ENCODE data around the gene FUT1. TPM values are rescaled to one million over a fixed set of nuclear protein-coding genes. Genes with fewer than 3 reads are reported as not detected.

FUT1 gene
- total RNA-seq, 1 experiment from 2014 or later, result 11.5 TPM

DNA sequence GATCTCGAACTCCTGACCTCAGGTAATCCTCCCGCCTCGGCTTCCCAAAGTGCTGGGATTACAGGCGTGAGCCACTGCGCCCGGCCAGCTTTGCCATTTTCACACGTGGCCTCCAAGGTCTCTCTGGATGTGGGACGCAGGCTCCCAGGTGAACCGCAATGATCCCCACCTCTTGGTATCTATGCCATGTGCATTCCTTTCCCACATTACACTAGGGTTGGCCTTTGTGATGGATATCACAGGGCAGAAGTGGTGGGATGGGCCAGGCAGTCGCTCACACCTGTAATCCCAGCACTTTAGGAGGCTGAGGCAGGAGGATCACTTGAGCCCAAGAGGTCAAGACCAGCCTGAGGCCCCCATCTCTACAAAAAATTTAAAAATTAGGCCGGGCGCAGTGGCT, 25.3 kb upstream of the FUT1 start:
- ChIA-PET POLR2A (no interaction called here), CTCF (interaction anchor here (1.2 kb wide), 1 partner anchor 216 kb away, joined by 4 read pairs; the partner anchor contains the start of genes GYS1 and RUVBL2)
- Mint-ChIP-seq H3K27me3 (ENCODE audit: low read depth) (peaks cover 4% of the 10 kb centered on the region), H3K4me3 (no peak overlapping the region), H3K36me3 (no peaks in the 10 kb centered on the region), H3K27ac (no peak overlapping the region), H3K9me3 (no peaks in the 10 kb centered on the region), H3K4me1 (peaks cover 2% of the 10 kb centered on the region; the same call in 1 of the 2 replicates)
- TF ChIP-seq ZNF423 (CRISPR knock-in tag; IDR thresholded peaks at IDR 0.05) (no peak), ZNF121 (CRISPR knock-in tag; IDR thresholded peaks at IDR 0.05) (0 out of 2 replicates have a peak, but pooled peaks have one; percentile 8), ZNF263 (CRISPR knock-in tag; IDR thresholded peaks at IDR 0.05; ENCODE audit: low read depth) (no peak), ZNF219 (CRISPR knock-in tag; IDR thresholded peaks at IDR 0.05; ENCODE audit: borderline replicate concordance) (no peak), ZSCAN18 (CRISPR knock-in tag; IDR thresholded peaks at IDR 0.05) (no peak)
- DNase-seq (ENCODE audit: low spot score), result no peak
- ATAC-seq, result peak; percentile 48; the same call in 1 of the 2 replicates

GRCh38 chr19:48777139-48777538, 24.7 kb upstream of the FUT1 start:
- POLR2A ChIA-PET, result interaction anchor here (0.7 kb wide), 1 partner anchor 91 kb away, joined by 5 read pairs; no protein-coding TSS in a partner anchor
- Mint-ChIP-seq H3K4me3 (no peak overlapping the region), H3K4me1 (no peaks in the 10 kb centered on the region; the same call in 1 of the 2 replicates), H3K27me3 (ENCODE audit: low read depth) (peaks cover under 1% of the 10 kb centered on the region; the same call in 1 of the 2 replicates), H3K36me3 (no peaks in the 10 kb centered on the region), H3K9me3 (no peaks in the 10 kb centered on the region), H3K27ac (no peak overlapping the region)
- TF ChIP-seq ZNF121 (CRISPR knock-in tag; IDR thresholded peaks at IDR 0.05), result peak; percentile 70; the same call in 1 of the 2 replicates
- TF ChIP-seq FOXK1 (CRISPR knock-in tag; IDR thresholded peaks at IDR 0.05), result no peak
- CTCF ChIA-PET, result interaction anchor here (1.2 kb wide), 1 partner anchor 216 kb away, joined by 4 read pairs; the partner anchor contains the start of genes GYS1 and RUVBL2
- DNase-seq (ENCODE audit: low spot score) (no peak), ATAC-seq (no peak)

GRCh38 chr19:48772503-48772953, 20.1 kb upstream of the FUT1 start:
- no peak for DNase-seq (ENCODE audit: low spot score)
- peaks cover 7% of the 10 kb centered on the region; the same call in 1 of the 2 replicates for H3K27me3 Mint-ChIP-seq (ENCODE audit: low read depth)
- ChIA-PET POLR2A (no interaction called here), CTCF (interaction anchor here (0.6 to 0.7 kb wide), 2 partner anchors 16 to 183 kb away, joined by 3 to 5 read pairs; no protein-coding TSS in a partner anchor)
- peaks cover 12% of the 10 kb centered on the region for H3K4me1 Mint-ChIP-seq
- TF ChIP-seq, protein P1, sequence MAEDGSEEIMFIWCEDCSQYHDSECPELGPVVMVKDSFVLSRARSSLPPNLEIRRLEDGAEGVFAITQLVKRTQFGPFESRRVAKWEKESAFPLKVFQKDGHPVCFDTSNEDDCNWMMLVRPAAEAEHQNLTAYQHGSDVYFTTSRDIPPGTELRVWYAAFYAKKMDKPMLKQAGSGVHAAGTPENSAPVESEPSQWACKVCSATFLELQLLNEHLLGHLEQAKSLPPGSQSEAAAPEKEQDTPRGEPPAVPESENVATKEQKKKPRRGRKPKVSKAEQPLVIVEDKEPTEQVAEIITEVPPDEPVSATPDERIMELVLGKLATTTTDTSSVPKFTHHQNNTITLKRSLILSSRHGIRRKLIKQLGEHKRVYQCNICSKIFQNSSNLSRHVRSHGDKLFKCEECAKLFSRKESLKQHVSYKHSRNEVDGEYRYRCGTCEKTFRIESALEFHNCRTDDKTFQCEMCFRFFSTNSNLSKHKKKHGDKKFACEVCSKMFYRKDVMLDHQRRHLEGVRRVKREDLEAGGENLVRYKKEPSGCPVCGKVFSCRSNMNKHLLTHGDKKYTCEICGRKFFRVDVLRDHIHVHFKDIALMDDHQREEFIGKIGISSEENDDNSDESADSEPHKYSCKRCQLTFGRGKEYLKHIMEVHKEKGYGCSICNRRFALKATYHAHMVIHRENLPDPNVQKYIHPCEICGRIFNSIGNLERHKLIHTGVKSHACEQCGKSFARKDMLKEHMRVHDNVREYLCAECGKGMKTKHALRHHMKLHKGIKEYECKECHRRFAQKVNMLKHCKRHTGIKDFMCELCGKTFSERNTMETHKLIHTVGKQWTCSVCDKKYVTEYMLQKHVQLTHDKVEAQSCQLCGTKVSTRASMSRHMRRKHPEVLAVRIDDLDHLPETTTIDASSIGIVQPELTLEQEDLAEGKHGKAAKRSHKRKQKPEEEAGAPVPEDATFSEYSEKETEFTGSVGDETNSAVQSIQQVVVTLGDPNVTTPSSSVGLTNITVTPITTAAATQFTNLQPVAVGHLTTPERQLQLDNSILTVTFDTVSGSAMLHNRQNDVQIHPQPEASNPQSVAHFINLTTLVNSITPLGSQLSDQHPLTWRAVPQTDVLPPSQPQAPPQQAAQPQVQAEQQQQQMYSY (CRISPR knock-in tag; IDR thresholded peaks at IDR 0.05), result no peak
- TF ChIP-seq USF1 (CRISPR knock-in tag; IDR thresholded peaks at IDR 0.05), result no peak
- no peak for TF ChIP-seq HMGXB4 (CRISPR knock-in tag; IDR thresholded peaks at IDR 0.05)
- TF ChIP-seq AFF4 (CRISPR knock-in tag; IDR thresholded peaks at IDR 0.05; ENCODE audit: borderline replicate concordance), result no peak
- TF ChIP-seq GABPB1 (CRISPR knock-in tag; IDR thresholded peaks at IDR 0.05), result peak; percentile 86
- TF ChIP-seq ZNF396 (CRISPR knock-in tag; IDR thresholded peaks at IDR 0.05; ENCODE audit: borderline replicate concordance), result no peak
- TF ChIP-seq HMGA2 (CRISPR knock-in tag; IDR thresholded peaks at IDR 0.05), result no peak
- TF ChIP-seq, protein P2, sequence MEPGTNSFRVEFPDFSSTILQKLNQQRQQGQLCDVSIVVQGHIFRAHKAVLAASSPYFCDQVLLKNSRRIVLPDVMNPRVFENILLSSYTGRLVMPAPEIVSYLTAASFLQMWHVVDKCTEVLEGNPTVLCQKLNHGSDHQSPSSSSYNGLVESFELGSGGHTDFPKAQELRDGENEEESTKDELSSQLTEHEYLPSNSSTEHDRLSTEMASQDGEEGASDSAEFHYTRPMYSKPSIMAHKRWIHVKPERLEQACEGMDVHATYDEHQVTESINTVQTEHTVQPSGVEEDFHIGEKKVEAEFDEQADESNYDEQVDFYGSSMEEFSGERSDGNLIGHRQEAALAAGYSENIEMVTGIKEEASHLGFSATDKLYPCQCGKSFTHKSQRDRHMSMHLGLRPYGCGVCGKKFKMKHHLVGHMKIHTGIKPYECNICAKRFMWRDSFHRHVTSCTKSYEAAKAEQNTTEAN (CRISPR knock-in tag; IDR thresholded peaks at IDR 0.05), result no peak
- no peak for TF ChIP-seq OVOL2 (CRISPR knock-in tag; IDR thresholded peaks at IDR 0.05; ENCODE audit: borderline replicate concordance)
- no peak overlapping the region for H3K27ac Mint-ChIP-seq
- H3K36me3 Mint-ChIP-seq, result no peaks in the 10 kb centered on the region
- no peaks in the 10 kb centered on the region for H3K9me3 Mint-ChIP-seq
- H3K4me3 Mint-ChIP-seq, result no peak overlapping the region
- ATAC-seq, result no peak
